GM21786 (cell line): Measurements from ENCODE around the gene OSBP.
A peak's percentile ranks its signal among the peaks of the same experiment; 100 is the strongest.
"Not testable (repeated sequence)": the region's sequence is repeated elsewhere in the genome, so short reads cannot be mapped to it uniquely, and the experiment has no call there.

Experiments used
- ATAC-seq: cut with Tn5 transposase; IDR thresholded peaks from one replicate; pipeline ENCODE4 v1.9.1; 2021; ENCODE audit not compliant: unreplicated experiment

The OSBP gene

GRCh38 chr11:59556115-59556916 is 59.3 kb downstream of the OSBP start:
- ATAC-seq = no peak

- no peak for ATAC-seq
Measured at GRCh38 chr11:59555601-59556114, 59.9 kb downstream of the OSBP start.

GRCh38 chr11:59553323-59553722 is 62.3 kb downstream of the OSBP start:
- no peak for ATAC-seq

GRCh38 chr11:59552844-59553243 is 62.7 kb downstream of the OSBP start:
- no peak for ATAC-seq

GRCh38 chr11:59551659-59552521 is 63.7 kb downstream of the OSBP start:
- ATAC-seq = no peak

GRCh38 chr11:59550842-59551658 is 64.5 kb downstream of the OSBP start:
- ATAC-seq = peak; percentile 34

GRCh38 chr11:59550368-59550841 is 65.2 kb downstream of the OSBP start:
- ATAC-seq = peak; percentile 87

GRCh38 chr11:59548309-59548656 is 67.3 kb downstream of the OSBP start:
- no peak for ATAC-seq

- ATAC-seq = not testable (repeated sequence)
Measured at GRCh38 chr11:59547605-59548308, 67.8 kb downstream of the OSBP start.

- no peak for ATAC-seq
Measured at GRCh38 chr11:59545179-59546020, 70.2 kb downstream of the OSBP start.

GRCh38 chr11:59544869-59545178 is 70.8 kb downstream of the OSBP start:
- no peak for ATAC-seq

GRCh38 chr11:59543713-59544112 is 71.9 kb downstream of the OSBP start:
- ATAC-seq = not testable (repeated sequence)

GRCh38 chr11:59542142-59542810 is 73.3 kb downstream of the OSBP start:
- no peak for ATAC-seq

GRCh38 chr11:59534676-59535075 is 80.9 kb downstream of the OSBP start:
- ATAC-seq = no peak

- no peak for ATAC-seq
Measured at GRCh38 chr11:59532620-59533019, 83.0 kb downstream of the OSBP start.

GRCh38 chr11:59528711-59529110 is 86.9 kb downstream of the OSBP start:
- ATAC-seq = no peak
